ENCODE results near the gene MICAL2.

- no peak for TF ChIP-seq ZNF816 (CRISPR knock-in tag; IDR thresholded peaks at IDR 0.05; ENCODE audit: borderline replicate concordance)
- TF ChIP-seq ZKSCAN1 (IDR thresholded peaks at IDR 0.05; ENCODE audit: low read length), result no peak
- TF ChIP-seq ZNF207 (IDR thresholded peaks at IDR 0.05; ENCODE audit: borderline replicate concordance), result no peak
- TF ChIP-seq ZNF20 (CRISPR knock-in tag; IDR thresholded peaks at IDR 0.05), result no peak
- no peak for TF ChIP-seq CTCF (CRISPR knock-in tag; IDR thresholded peaks at IDR 0.05)
- no peak for TF ChIP-seq DPF2 (CRISPR knock-in tag; IDR thresholded peaks at IDR 0.05; ENCODE audit: borderline replicate concordance, low read depth)
- TF ChIP-seq ZNF362 (CRISPR knock-in tag; IDR thresholded peaks at IDR 0.05; ENCODE audit: borderline replicate concordance), result no peak
These were observed 32.7 kb upstream of the MICAL2 start for GRCh38 chr11:12077535-12078280.
